HL-60 (cell line): ENCODE results near the gene NPC2.

Experiments used
- CTCF ChIP-seq: IDR thresholded peaks from one replicate; pipeline ENCODE4 v1.5.1; 2011; ENCODE audit warnings: low read length, control low read depth, inconsistent platforms; ENCODE audit not compliant: insufficient read depth
- GABPA ChIP-seq: IDR thresholded peaks from 2 replicates; pipeline ENCODE4 v1.6.1; 2012; ENCODE audit warnings: low read depth
- SPI1 ChIP-seq: IDR thresholded peaks from 2 replicates; pipeline ENCODE4 v1.6.1; 2012; ENCODE audit warnings: low read depth, mild to moderate bottlenecking, borderline replicate concordance

GRCh38 chr14:74501691-74502090 is 8.6 kb upstream of the NPC2 start:
- TF ChIP-seq CTCF = no peak
- no peak for TF ChIP-seq GABPA
- TF ChIP-seq SPI1 = no peak
